HCT116 (cell line): ENCODE results near the gene GALNT18.

Source experiments
- CBX3 ChIP-seq: IDR thresholded peaks from 2 replicates; pipeline ENCODE4 v1.6.1; 2012; ENCODE audit warnings: low read depth
- CEBPB ChIP-seq: IDR thresholded peaks from 2 replicates; pipeline ENCODE4 v1.6.1; 2012; ENCODE audit warnings: low read depth
- EZH2phosphoT487 ChIP-seq: fragments of 200-600 bp; IDR thresholded peaks from 2 replicates; pipeline ENCODE4 v1.6.1; 2018; ENCODE audit warnings: antibody characterized with exemption, borderline replicate concordance
- POLR2A ChIP-seq: IDR thresholded peaks from 2 replicates; pipeline ENCODE4 v1.7.0; 2011; ENCODE audit warnings: borderline replicate concordance; ENCODE audit not compliant: insufficient read depth, insufficient read length; ENCODE audit errors: extremely low read depth
- POLR2AphosphoS5 ChIP-seq: IDR thresholded peaks from 2 replicates; pipeline ENCODE4 v1.6.1; 2011; ENCODE audit warnings: mild to moderate bottlenecking, low read depth, low read length, moderate library complexity
- RAD21 ChIP-seq: IDR thresholded peaks from 2 replicates; pipeline ENCODE4 v1.6.1; 2012; ENCODE audit warnings: low read depth, mild to moderate bottlenecking
- YY1 ChIP-seq: IDR thresholded peaks from 2 replicates; pipeline ENCODE4 v1.6.1; 2011; ENCODE audit warnings: low read length, low read depth, moderate library complexity, mild to moderate bottlenecking; ENCODE audit not compliant: insufficient replicate concordance; ENCODE audit errors: extremely low read depth
- ZNF274 ChIP-seq: fragments of 200-500 bp; sonication (Bioruptor generic); IDR thresholded peaks from 2 replicates; pipeline ENCODE4 v1.6.1; 2014; ENCODE audit warnings: mild to moderate bottlenecking, low read depth, low read length, inconsistent platforms
- TF ChIP-seq, protein P1 (sequence below), 3 experiments: fragments of 200-600 bp in 1 of 3; sonication (generic) in 1 of 3; IDR thresholded peaks in 2 of 3; conservative IDR thresholded peaks in 1 of 3; 2 replicates each; pipeline ENCODE4 v1.5.1; 2012 to 2017; ENCODE audit warnings: low read depth in 2 of 3, low read length in 2 of 3, antibody characterized with exemption in 1 of 3, borderline replicate concordance in 1 of 3, control low read depth in 1 of 3, mild to moderate bottlenecking in 1 of 3, mixed read lengths in 1 of 3, mixed run types in 1 of 3, moderate library complexity in 1 of 3; ENCODE audit not compliant: insufficient read depth in 1 of 3
- TF ChIP-seq, protein P2 (sequence below): IDR thresholded peaks from 2 replicates; pipeline ENCODE4 v1.6.1; 2012; ENCODE audit warnings: low read depth
- TF ChIP-seq, protein P3 (sequence below): IDR thresholded peaks from 2 replicates; pipeline ENCODE4 v1.6.1; 2012
- TF ChIP-seq, protein P4 (sequence below): IDR thresholded peaks from 2 replicates; pipeline ENCODE4 v1.6.1; 2012

DNA sequence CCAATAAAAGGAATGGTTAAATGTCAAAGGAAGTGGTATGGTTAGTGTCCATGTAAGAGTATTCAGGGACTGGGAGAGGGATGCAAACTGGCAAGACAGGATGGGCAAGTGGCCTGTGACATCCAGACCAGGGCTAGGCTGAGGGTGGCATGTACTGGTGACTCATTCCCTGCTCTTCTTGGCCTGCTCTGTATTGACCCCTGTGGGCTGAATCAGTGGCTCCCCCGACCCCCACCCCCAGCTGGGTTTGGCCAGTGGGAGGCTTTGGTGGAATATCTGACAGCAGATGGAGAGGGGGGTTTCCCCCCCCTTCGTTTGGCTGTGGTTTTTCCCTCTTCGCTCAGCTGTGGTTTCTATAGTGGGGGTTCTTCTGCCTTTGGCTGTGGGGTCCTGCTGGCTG, 356.5 kb downstream of the GALNT18 start:
- no peak for TF ChIP-seq RAD21
- TF ChIP-seq, protein P1, sequence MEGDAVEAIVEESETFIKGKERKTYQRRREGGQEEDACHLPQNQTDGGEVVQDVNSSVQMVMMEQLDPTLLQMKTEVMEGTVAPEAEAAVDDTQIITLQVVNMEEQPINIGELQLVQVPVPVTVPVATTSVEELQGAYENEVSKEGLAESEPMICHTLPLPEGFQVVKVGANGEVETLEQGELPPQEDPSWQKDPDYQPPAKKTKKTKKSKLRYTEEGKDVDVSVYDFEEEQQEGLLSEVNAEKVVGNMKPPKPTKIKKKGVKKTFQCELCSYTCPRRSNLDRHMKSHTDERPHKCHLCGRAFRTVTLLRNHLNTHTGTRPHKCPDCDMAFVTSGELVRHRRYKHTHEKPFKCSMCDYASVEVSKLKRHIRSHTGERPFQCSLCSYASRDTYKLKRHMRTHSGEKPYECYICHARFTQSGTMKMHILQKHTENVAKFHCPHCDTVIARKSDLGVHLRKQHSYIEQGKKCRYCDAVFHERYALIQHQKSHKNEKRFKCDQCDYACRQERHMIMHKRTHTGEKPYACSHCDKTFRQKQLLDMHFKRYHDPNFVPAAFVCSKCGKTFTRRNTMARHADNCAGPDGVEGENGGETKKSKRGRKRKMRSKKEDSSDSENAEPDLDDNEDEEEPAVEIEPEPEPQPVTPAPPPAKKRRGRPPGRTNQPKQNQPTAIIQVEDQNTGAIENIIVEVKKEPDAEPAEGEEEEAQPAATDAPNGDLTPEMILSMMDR (IDR thresholded peaks at IDR 0.05 in 2 of 3, conservative IDR thresholded peaks at IDR 0.05 in 1 of 3; ENCODE audit: borderline replicate concordance in 1 of 3, insufficient read depth in 1 of 3, low read depth in 2 of 3, low read length in 2 of 3) = no peak
- no peak for TF ChIP-seq POLR2A
- TF ChIP-seq CEBPB = no peak
- TF ChIP-seq EZH2phosphoT487 = no peak
- TF ChIP-seq ZNF274 = no peak
- no peak for TF ChIP-seq YY1
- TF ChIP-seq, protein P2, sequence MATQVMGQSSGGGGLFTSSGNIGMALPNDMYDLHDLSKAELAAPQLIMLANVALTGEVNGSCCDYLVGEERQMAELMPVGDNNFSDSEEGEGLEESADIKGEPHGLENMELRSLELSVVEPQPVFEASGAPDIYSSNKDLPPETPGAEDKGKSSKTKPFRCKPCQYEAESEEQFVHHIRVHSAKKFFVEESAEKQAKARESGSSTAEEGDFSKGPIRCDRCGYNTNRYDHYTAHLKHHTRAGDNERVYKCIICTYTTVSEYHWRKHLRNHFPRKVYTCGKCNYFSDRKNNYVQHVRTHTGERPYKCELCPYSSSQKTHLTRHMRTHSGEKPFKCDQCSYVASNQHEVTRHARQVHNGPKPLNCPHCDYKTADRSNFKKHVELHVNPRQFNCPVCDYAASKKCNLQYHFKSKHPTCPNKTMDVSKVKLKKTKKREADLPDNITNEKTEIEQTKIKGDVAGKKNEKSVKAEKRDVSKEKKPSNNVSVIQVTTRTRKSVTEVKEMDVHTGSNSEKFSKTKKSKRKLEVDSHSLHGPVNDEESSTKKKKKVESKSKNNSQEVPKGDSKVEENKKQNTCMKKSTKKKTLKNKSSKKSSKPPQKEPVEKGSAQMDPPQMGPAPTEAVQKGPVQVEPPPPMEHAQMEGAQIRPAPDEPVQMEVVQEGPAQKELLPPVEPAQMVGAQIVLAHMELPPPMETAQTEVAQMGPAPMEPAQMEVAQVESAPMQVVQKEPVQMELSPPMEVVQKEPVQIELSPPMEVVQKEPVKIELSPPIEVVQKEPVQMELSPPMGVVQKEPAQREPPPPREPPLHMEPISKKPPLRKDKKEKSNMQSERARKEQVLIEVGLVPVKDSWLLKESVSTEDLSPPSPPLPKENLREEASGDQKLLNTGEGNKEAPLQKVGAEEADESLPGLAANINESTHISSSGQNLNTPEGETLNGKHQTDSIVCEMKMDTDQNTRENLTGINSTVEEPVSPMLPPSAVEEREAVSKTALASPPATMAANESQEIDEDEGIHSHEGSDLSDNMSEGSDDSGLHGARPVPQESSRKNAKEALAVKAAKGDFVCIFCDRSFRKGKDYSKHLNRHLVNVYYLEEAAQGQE = no peak
- no peak for TF ChIP-seq POLR2AphosphoS5
- no peak for TF ChIP-seq CBX3
- TF ChIP-seq, protein P3, sequence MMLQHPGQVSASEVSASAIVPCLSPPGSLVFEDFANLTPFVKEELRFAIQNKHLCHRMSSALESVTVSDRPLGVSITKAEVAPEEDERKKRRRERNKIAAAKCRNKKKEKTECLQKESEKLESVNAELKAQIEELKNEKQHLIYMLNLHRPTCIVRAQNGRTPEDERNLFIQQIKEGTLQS = no peak
- TF ChIP-seq, protein P4, sequence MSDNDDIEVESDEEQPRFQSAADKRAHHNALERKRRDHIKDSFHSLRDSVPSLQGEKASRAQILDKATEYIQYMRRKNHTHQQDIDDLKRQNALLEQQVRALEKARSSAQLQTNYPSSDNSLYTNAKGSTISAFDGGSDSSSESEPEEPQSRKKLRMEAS = no peak
